A673 (cell line): ENCODE data around the gene HIGD1B.

Experiments used
- EZH2 ChIP-seq: fragments of 200-600 bp; sonication (generic); IDR thresholded peaks from 2 replicates; pipeline ENCODE4 v1.6.1; 2017; ENCODE audit warnings: borderline replicate concordance, low read depth, mild to moderate bottlenecking, mixed read lengths, antibody characterized with exemption, low read length; ENCODE audit not compliant: poor library complexity, severe bottlenecking
- TF ChIP-seq, protein P1 (sequence below): fragments of 300-800, 200-600 bp; sonication (generic); conservative IDR thresholded peaks from 2 replicates; pipeline ENCODE4 v1.5.1; 2017; ENCODE audit warnings: low read depth, mild to moderate bottlenecking, antibody characterized with exemption, low read length, moderate library complexity, mixed read lengths

- TF ChIP-seq, protein P1, sequence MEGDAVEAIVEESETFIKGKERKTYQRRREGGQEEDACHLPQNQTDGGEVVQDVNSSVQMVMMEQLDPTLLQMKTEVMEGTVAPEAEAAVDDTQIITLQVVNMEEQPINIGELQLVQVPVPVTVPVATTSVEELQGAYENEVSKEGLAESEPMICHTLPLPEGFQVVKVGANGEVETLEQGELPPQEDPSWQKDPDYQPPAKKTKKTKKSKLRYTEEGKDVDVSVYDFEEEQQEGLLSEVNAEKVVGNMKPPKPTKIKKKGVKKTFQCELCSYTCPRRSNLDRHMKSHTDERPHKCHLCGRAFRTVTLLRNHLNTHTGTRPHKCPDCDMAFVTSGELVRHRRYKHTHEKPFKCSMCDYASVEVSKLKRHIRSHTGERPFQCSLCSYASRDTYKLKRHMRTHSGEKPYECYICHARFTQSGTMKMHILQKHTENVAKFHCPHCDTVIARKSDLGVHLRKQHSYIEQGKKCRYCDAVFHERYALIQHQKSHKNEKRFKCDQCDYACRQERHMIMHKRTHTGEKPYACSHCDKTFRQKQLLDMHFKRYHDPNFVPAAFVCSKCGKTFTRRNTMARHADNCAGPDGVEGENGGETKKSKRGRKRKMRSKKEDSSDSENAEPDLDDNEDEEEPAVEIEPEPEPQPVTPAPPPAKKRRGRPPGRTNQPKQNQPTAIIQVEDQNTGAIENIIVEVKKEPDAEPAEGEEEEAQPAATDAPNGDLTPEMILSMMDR, result no peak
- no peak for TF ChIP-seq EZH2
Measured at GRCh38 chr17:44871556-44871955, 23.9 kb downstream of the HIGD1B start.
